ENCODE measurements around the gene SAFB. TPM values are rescaled to one million over a fixed set of nuclear protein-coding genes. Genes with fewer than 3 reads are reported as not detected.

Gene SAFB
- polyA plus RNA-seq, 3 donors = 12.2 to 76.6 (median 23.1) TPM

DNA sequence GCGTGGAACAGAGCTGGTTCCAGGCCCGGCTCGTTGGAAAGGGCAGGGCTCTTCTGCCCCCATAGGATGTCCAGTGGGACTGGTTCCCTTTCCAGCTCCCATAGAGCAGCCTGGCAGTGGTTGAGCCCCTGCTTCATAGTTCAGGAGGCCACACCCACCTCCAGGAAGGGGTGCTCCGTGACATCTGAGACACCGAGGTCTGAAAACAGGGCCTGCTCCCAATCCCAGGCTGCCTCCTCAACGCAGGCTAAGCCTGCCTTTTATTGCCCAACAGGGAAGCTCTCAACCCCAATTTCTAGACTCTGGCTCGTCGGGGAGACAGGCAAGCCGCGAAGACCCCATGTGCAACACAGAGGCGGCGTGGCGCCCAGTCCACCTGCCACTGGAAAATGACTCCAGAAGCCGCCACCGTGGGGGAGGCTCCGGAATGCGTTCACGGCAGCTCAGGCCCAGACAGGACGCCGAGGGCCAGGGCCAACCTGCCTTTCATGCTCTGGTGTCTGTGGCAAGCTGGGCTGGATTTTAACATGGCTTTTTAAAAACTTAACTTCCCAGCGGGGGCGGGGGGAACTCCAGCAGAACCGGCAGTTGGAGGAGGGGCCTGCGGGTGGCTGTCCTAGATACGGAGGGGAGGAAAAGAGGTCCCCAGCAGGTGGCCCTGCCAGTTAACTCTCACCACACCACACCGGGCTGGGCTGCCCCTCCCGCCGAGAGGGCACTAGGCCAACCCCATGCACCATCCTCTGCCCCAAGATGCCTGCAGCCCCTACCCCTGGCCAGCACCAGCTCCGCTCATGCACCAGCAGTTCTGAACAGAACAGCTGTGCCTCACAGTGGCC lies 37.2 kb upstream of the SAFB start:
- Histone ChIP-seq H3K4me2 (replicated peaks; ENCODE audit: extremely low read depth, low read length, poor library complexity, severe bottlenecking) (no peak overlapping the region), H3K79me2 (ENCODE audit: insufficient read depth, low read length) (no peaks in the 10 kb centered on the region), H3K9ac (ENCODE audit: insufficient read depth, low read length, poor library complexity, severe bottlenecking) (no peak overlapping the region), H3K4me1 (ENCODE audit: control insufficient read depth in 1 of 2, insufficient read depth in 2 of 2, low read length in 2 of 2) (no peaks in the 10 kb centered on the region), H3K9me3 (replicated peaks in 1 of 2; ENCODE audit: control insufficient read depth in 1 of 2, insufficient read depth in 1 of 2, low read length in 2 of 2) (no peaks in the 10 kb centered on the region), H3K36me3 (replicated peaks in 1 of 2; ENCODE audit: control insufficient read depth in 1 of 2, insufficient read depth in 2 of 2, low read length in 2 of 2) (peaks cover 44 to 61% of the 10 kb centered on the region in 2 donors), H3K4me3 (replicated peaks in 1 of 3; ENCODE audit: low read depth in 2 of 3, low read length in 3 of 3) (no peak overlapping the region), H3K27ac (ENCODE audit: low read depth in 1 of 2, low read length in 2 of 2) (peak overlapping the region in 1 of 2 donors; percentile 41), H3K27me3 (ENCODE audit: control insufficient read depth in 2 of 2, insufficient read depth in 2 of 2, low read length in 2 of 2) (no peaks in the 10 kb centered on the region), H4K20me1 (ENCODE audit: insufficient read depth, low read length) (peaks cover 61% of the 10 kb centered on the region), H2AFZ (ENCODE audit: insufficient read depth, low read depth, low read length, poor library complexity, severe bottlenecking) (no peak overlapping the region)
- 17% methylated on average over 21 of the region's 29 CpGs for WGBS (ENCODE audit: insufficient coverage)
- Mint-ChIP-seq H3K27me3 (ENCODE audit: low read depth in 3 of 3) (no peaks in the 10 kb centered on the region), H3K9me3 (no peaks in the 10 kb centered on the region), H3K4me1 (peaks cover 7% of the 10 kb centered on the region), H3K27ac (peak overlapping the region in 6 of 7 donors; percentile 15 to 73 (median 60)), H3K4me3 (no peak overlapping the region), H3K36me3 (peaks cover 50 to 70% of the 10 kb centered on the region in 2 donors)
- TF ChIP-seq, protein P1, sequence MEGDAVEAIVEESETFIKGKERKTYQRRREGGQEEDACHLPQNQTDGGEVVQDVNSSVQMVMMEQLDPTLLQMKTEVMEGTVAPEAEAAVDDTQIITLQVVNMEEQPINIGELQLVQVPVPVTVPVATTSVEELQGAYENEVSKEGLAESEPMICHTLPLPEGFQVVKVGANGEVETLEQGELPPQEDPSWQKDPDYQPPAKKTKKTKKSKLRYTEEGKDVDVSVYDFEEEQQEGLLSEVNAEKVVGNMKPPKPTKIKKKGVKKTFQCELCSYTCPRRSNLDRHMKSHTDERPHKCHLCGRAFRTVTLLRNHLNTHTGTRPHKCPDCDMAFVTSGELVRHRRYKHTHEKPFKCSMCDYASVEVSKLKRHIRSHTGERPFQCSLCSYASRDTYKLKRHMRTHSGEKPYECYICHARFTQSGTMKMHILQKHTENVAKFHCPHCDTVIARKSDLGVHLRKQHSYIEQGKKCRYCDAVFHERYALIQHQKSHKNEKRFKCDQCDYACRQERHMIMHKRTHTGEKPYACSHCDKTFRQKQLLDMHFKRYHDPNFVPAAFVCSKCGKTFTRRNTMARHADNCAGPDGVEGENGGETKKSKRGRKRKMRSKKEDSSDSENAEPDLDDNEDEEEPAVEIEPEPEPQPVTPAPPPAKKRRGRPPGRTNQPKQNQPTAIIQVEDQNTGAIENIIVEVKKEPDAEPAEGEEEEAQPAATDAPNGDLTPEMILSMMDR (IDR thresholded peaks at IDR 0.05) = no peak
- intact Hi-C loops (cut with micrococcal nuclease) = no loop called here
- no peak for DNase-seq

DNA sequence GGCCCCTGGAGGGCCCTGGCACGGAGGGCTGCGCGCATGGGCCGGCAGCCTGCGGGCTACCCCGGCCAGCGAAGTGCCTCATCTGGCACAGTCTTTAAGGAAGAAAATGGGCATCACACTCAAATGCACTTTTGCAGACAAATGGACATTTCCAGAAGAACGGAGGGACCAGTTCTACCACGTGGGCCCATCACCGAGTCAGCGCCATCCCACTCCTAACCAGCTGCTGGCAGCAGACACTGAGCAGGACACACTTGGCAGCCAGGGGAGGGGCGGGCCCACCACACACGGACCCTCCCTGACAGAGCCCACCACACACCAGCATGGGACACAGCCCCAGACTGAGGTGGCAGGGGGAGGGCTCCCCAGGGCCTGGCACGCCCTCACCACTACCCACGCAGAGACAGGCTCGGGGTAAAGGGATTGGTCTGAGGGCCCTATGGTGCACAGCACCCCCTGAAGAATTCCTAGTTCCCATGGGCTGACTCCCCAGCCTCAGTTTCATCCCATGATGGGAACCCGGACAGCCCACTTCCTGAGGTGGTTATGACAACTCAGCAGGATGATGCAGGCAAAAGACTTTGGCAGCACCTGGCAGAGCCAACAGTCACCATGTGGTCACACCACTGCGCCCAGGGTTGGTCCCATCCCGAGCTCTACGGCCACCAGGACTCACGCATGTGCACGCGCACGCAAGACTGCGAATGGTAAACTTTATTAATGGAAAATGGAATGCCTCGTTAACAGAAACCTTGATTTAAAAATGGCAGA lies 36.4 kb upstream of the SAFB start:
- DNase-seq = no peak
- Mint-ChIP-seq H3K4me3 (no peak overlapping the region), H3K4me1 (peaks cover 7% of the 10 kb centered on the region), H3K36me3 (peaks cover 55 to 73% of the 10 kb centered on the region in 2 donors), H3K9me3 (no peaks in the 10 kb centered on the region), H3K27ac (no peak overlapping the region), H3K27me3 (ENCODE audit: low read depth in 3 of 3) (no peaks in the 10 kb centered on the region)
- H3K27ac ChIP-seq (ENCODE audit: low read depth in 1 of 2, low read length in 2 of 2) = no peak overlapping the region
- no peak overlapping the region for H3K4me3 ChIP-seq (replicated peaks in 1 of 3; ENCODE audit: low read depth in 2 of 3, low read length in 3 of 3)
- no peaks in the 10 kb centered on the region for H3K27me3 ChIP-seq (ENCODE audit: control insufficient read depth in 2 of 2, insufficient read depth in 2 of 2, low read length in 2 of 2)
- H3K9me3 ChIP-seq (replicated peaks in 1 of 2; ENCODE audit: control insufficient read depth in 1 of 2, insufficient read depth in 1 of 2, low read length in 2 of 2) = no peaks in the 10 kb centered on the region
- no peak overlapping the region for H3K4me2 ChIP-seq (replicated peaks; ENCODE audit: extremely low read depth, low read length, poor library complexity, severe bottlenecking)
- intact Hi-C loops (cut with micrococcal nuclease) = no loop called here
- H3K4me1 ChIP-seq (ENCODE audit: control insufficient read depth in 1 of 2, insufficient read depth in 2 of 2, low read length in 2 of 2) = no peaks in the 10 kb centered on the region
- TF ChIP-seq, protein P1 (IDR thresholded peaks at IDR 0.05) = no peak
- H4K20me1 ChIP-seq (ENCODE audit: insufficient read depth, low read length) = peaks cover 66% of the 10 kb centered on the region
- no peak overlapping the region for H3K9ac ChIP-seq (ENCODE audit: insufficient read depth, low read length, poor library complexity, severe bottlenecking)
- peaks cover 50 to 69% of the 10 kb centered on the region in 2 donors for H3K36me3 ChIP-seq (replicated peaks in 1 of 2; ENCODE audit: control insufficient read depth in 1 of 2, insufficient read depth in 2 of 2, low read length in 2 of 2)
- H2AFZ ChIP-seq (ENCODE audit: insufficient read depth, low read depth, low read length, poor library complexity, severe bottlenecking) = no peak overlapping the region
- 47% methylated on average over 19 of the region's 26 CpGs for WGBS (ENCODE audit: insufficient coverage)
- no peaks in the 10 kb centered on the region for H3K79me2 ChIP-seq (ENCODE audit: insufficient read depth, low read length)

Measured in CD14-positive monocyte (primary cell).